Upper lobe of left lung (tissue), 6 donors: ENCODE results near the gene TBPL2. TPM values are rescaled to one million over a fixed set of nuclear protein-coding genes. Genes with fewer than 3 reads are reported as not detected.

Experiments used
- ATAC-seq, 2 donors: fragments of 200-7000 bp; cut with Tn5 transposase; one replicate each; pipeline ENCODE4 v1.9.1; 2022; ENCODE audit warnings: mild to moderate bottlenecking in 2 of 2, moderate library complexity in 2 of 2; ENCODE audit not compliant: low FRiP score in 2 of 2
- DNase-seq, 2 donors: peaks; one replicate each; pipeline ENCODE4 v3.0.0-alpha.2; 2019 to 2020
- H3K27ac ChIP-seq, 4 donors: fragments of 200-600 bp; sonication (generic); one replicate each; pipeline ENCODE4 v1.5.1; 2016 to 2019
- H3K27me3 ChIP-seq, 4 donors: fragments of 200-600 bp; sonication (generic); one replicate each; pipeline ENCODE4 v1.5.1; 2017 to 2019
- H3K36me3 ChIP-seq, 4 donors: fragments of 200-600 bp; sonication (generic); one replicate each; pipeline ENCODE4 v1.5.1; 2016 to 2019
- H3K4me1 ChIP-seq, 4 donors: fragments of 200-600 bp; sonication (generic); one replicate each; pipeline ENCODE4 v1.5.1; 2018 to 2019
- H3K4me3 ChIP-seq, 4 donors: fragments of 200-600 bp; sonication (generic); one replicate each; pipeline ENCODE4 v1.5.1; 2017 to 2019; ENCODE audit warnings: mild to moderate bottlenecking in 2 of 4, moderate library complexity in 1 of 4
- H3K9me3 ChIP-seq, 4 donors: fragments of 200-600 bp; sonication (generic); one replicate each; pipeline ENCODE4 v1.5.1; 2018 to 2019
- EP300 ChIP-seq, 4 donors: sonication (generic); formaldehyde crosslinking; IDR thresholded peaks; one replicate each; pipeline ENCODE4 v1.5.1; 2017; ENCODE audit warnings: antibody characterized with exemption in 4 of 4, control low read depth in 2 of 4
- POLR2A ChIP-seq, 4 donors: fragments of 450-650 bp; IDR thresholded peaks; one replicate each; pipeline ENCODE4 v1.5.1; 2016 to 2017; ENCODE audit warnings: antibody characterized with exemption in 4 of 4, mild to moderate bottlenecking in 2 of 4
- POLR2AphosphoS5 ChIP-seq, 2 donors: sonication (generic); formaldehyde crosslinking; IDR thresholded peaks; one replicate each; pipeline ENCODE4 v1.5.1; 2017; ENCODE audit warnings: antibody characterized with exemption in 2 of 2
- WGBS, 2 donors: methylation state at CpG; one replicate each; pipeline ENCODE4 v1.1.5; 2017 to 2018; 5-methylcytosine and 5-hydroxymethylcytosine counted together
- total RNA-seq, 6 donors: library from RNA; depleted of rRNA in 4 of 6; stranded (reverse); fragments of >200 nt in 4 of 6; gene quantifications; one replicate each; pipeline versions ENCODE4 v1.1.0 to v1.2.1, GENCODE V29; 2016 to 2021
- TF ChIP-seq, protein P1 (sequence below), 6 experiments: fragments of 450-650 bp in 4 of 6; fragments of 200-600 bp in 2 of 6; sonication (generic) in 2 of 6; IDR thresholded peaks; one replicate each; pipeline ENCODE4 v1.5.1; 2016 to 2019; ENCODE audit warnings: antibody characterized with exemption in 6 of 6
- donor health status: DM: no; HTN: no; CAD: no; lungs with moderate emphysema.
- donor health status: DM: no; HTN: yes; CAD: no; lungs with severe emphysema.

TBPL2 gene
- total RNA-seq, 6 donors from 2014 or later = not detected

DNA sequence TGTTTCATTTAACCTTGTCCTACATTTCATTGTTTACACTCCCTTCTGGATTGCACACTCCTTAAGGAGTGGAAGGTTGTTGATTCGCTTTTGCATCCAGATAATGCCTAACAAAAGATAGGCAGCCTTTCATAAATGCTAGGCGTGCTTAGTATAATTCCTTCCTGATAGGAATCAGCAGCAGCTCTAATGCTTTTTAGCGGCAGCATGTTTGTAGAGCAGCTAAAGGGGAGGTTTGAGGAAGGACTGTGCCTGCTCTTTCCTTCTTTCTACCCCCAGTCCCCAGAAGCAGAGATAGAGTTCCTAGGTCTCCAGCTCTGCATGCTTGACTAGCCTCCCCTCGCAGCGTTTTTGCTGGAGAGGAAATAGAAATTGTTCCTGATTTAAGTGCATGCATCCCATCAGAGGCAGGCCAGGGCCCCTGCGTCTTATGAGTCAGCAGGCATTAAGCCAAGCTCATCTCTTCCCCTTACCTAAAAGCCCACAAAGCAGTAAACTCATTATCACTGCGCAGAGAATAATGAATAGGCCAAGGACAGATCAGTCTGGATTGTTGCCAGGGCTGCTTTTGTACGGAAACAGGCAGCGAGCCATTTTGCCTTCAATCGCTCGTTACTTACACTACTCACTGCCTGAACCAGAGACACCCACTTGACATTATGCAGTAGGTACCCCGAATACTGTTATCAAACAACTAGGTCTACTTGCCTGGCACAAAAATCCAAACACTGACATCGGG is 14.0 kb upstream of the TBPL2 start:
- H3K27ac ChIP-seq = no peak overlapping the region
- TF ChIP-seq EP300 (IDR thresholded peaks at IDR 0.05) (no peak), POLR2A (IDR thresholded peaks at IDR 0.05) (no peak), POLR2AphosphoS5 (IDR thresholded peaks at IDR 0.05) (no peak)
- TF ChIP-seq, protein P1, sequence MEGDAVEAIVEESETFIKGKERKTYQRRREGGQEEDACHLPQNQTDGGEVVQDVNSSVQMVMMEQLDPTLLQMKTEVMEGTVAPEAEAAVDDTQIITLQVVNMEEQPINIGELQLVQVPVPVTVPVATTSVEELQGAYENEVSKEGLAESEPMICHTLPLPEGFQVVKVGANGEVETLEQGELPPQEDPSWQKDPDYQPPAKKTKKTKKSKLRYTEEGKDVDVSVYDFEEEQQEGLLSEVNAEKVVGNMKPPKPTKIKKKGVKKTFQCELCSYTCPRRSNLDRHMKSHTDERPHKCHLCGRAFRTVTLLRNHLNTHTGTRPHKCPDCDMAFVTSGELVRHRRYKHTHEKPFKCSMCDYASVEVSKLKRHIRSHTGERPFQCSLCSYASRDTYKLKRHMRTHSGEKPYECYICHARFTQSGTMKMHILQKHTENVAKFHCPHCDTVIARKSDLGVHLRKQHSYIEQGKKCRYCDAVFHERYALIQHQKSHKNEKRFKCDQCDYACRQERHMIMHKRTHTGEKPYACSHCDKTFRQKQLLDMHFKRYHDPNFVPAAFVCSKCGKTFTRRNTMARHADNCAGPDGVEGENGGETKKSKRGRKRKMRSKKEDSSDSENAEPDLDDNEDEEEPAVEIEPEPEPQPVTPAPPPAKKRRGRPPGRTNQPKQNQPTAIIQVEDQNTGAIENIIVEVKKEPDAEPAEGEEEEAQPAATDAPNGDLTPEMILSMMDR (IDR thresholded peaks at IDR 0.05) = no peak
- peaks cover 6 to 14% (median 9%) of the 10 kb centered on the region in 4 donors for H3K4me1 ChIP-seq
- H3K36me3 ChIP-seq = no peaks in the 10 kb centered on the region
- ATAC-seq (peak in 1 of 2 donors; percentile 50), DNase-seq (no peak)
- H3K27me3 ChIP-seq = no peaks in the 10 kb centered on the region
- H3K4me3 ChIP-seq = no peak overlapping the region
- 26 to 31% methylated on average over 13 of the region's 13 CpGs for WGBS, 2 donors
- H3K9me3 ChIP-seq = no peaks in the 10 kb centered on the region

DNA sequence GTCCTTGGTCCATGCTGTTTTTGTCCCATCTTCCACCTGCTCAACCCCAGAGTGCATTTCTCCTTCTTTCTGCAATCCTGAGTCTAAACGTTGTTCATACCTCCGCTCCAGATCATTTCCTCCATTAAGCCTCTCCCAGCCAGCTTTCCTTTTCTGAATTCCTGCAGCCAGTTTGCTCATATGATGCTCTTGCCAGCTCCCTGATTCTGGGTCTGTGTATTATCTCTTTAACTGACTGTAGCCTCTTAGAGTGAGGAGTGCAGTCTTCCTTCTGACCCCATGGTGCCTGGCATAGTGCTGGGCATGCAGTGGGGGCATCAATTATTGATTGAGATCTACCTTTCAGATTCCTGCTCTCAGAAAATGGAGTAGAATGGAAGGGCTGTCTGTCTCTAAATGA is 11.5 kb upstream of the TBPL2 start:
- H3K36me3 ChIP-seq = no peaks in the 10 kb centered on the region
- WGBS, 2 donors = 55 to 79% methylated on average over 2 of the region's 2 CpGs
- no peaks in the 10 kb centered on the region for H3K27me3 ChIP-seq
- H3K4me3 ChIP-seq = no peak overlapping the region
- peaks cover 6 to 14% (median 9%) of the 10 kb centered on the region in 4 donors for H3K4me1 ChIP-seq
- ATAC-seq (no peak), DNase-seq (no peak)
- TF ChIP-seq POLR2A (IDR thresholded peaks at IDR 0.05) (no peak), POLR2AphosphoS5 (IDR thresholded peaks at IDR 0.05) (no peak), EP300 (IDR thresholded peaks at IDR 0.05) (no peak)
- TF ChIP-seq, protein P1 (IDR thresholded peaks at IDR 0.05) = no peak
- no peak overlapping the region for H3K27ac ChIP-seq
- H3K9me3 ChIP-seq = no peaks in the 10 kb centered on the region

DNA sequence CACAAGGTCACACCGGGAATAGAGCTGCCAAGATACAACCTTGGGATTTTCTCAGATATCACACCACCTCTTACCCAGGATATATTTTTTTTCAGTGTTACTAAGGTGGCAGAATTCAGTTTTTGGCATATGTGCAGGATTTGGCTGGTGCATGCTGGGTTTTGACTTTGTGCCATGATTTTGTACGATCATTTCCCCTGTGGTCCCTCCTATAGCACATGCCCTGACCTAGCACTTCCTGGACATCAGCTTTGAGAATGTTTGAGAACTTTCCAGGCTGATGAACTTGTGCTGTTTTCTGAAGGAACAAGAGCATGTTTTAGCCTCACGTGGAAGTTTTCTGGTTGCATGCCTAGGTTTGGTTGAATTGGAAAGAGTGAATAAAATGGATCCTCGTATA is 11.0 kb upstream of the TBPL2 start:
- ATAC-seq (no peak), DNase-seq (no peak)
- Histone ChIP-seq H3K27ac (no peak overlapping the region), H3K9me3 (no peaks in the 10 kb centered on the region), H3K4me3 (no peak overlapping the region), H3K4me1 (peaks cover 6 to 14% (median 9%) of the 10 kb centered on the region in 4 donors), H3K36me3 (no peaks in the 10 kb centered on the region), H3K27me3 (no peaks in the 10 kb centered on the region)
- TF ChIP-seq, protein P1 (IDR thresholded peaks at IDR 0.05) = no peak
- TF ChIP-seq EP300 (IDR thresholded peaks at IDR 0.05) (no peak), POLR2A (IDR thresholded peaks at IDR 0.05) (no peak), POLR2AphosphoS5 (IDR thresholded peaks at IDR 0.05) (no peak)
- 48 to 54% methylated on average over 4 of the region's 4 CpGs for WGBS, 2 donors

DNA sequence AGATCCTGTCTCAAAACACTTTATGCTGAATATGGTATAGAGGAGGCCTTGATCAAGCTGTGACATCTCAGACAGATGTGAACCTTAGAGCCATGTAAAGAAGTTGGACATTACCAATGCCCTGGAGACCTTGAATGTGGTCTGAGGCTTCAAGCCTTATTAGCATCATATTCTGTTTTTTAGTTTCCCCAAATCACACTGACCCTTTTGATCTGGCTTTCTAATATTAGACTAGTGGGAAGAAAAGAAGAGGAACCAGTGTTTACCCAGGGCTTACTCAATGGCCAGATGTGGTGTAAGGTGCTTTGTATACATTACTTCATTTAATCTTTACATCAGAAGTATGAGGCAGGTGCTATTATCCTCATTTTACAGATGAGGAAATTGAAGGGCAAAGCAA is 10.6 kb upstream of the TBPL2 start:
- no peak for ATAC-seq
- H3K9me3 ChIP-seq = no peaks in the 10 kb centered on the region
- peaks cover 6 to 14% (median 9%) of the 10 kb centered on the region in 4 donors for H3K4me1 ChIP-seq

More for the DNA sequence above, 10.6 kb upstream of the TBPL2 start:
- Histone ChIP-seq H3K27ac (no peak overlapping the region), H3K27me3 (no peaks in the 10 kb centered on the region), H3K4me3 (no peak overlapping the region), H3K36me3 (no peaks in the 10 kb centered on the region)
- no peak for DNase-seq
- TF ChIP-seq POLR2A (IDR thresholded peaks at IDR 0.05) = no peak
- no peak for TF ChIP-seq POLR2AphosphoS5 (IDR thresholded peaks at IDR 0.05)
- TF ChIP-seq, protein P1 (IDR thresholded peaks at IDR 0.05) = no peak
- TF ChIP-seq EP300 (IDR thresholded peaks at IDR 0.05) = no peak
